ENCODE results near the gene TMEM255B.

TMEM255B gene

DNA sequence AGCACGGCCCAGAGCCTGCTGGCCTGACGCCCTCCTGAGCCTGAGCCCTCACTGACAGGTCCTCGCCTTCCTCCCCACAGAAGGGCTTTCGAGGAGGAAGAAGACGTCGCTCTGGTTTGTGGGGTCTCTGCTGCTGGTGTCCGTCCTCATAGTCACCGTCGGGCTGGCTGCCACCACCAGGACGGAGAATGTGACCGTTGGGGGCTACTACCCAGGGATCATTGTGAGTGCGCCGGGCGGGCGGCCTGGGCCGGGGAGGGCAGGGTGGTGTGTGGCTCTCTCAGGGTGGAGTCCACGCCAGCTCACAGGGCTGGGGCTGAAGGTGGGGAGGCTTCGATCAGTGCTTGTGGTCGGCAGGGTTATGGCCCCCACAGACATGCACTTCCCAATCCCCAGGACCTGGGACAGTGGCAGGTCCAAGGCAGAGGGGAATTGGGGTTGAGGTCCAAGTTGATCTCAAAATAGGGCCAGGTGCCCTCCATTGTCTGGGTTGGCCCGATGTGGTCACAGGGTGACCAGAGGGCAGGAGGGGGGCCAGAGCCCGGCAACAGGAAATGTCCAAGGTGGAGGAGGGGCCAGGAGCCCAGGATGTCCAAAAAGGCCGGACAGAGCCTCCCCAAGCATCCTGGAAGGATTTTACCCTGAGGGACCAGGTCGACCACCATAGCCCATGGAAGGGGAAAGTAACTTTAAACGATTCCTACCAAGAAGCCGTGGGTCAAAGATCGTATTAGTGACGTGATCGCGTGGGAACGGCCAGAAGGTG, 7.2 kb downstream of the TMEM255B start:
- no peak for DNase-seq

DNA sequence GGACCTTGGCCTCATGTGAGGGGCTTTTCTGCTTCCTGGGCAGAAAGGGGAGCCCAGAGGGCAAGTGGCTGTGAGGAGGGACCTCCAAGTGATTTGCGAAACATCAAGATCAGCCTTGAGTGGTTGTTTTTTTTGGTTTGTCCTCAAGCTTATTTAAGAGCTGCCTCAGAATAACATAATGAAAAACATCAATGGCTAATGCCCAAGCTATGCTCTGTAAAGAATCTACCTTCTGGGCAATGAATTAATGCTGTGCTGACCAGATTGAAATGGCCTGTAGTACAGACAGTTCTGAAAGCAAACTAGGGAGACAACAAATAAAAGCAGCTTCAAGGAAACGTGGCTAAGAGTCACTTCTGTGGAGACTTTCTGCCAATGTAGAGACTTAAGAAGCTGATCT, 8.3 kb downstream of the TMEM255B start:
- DNase-seq, result no peak

DNA sequence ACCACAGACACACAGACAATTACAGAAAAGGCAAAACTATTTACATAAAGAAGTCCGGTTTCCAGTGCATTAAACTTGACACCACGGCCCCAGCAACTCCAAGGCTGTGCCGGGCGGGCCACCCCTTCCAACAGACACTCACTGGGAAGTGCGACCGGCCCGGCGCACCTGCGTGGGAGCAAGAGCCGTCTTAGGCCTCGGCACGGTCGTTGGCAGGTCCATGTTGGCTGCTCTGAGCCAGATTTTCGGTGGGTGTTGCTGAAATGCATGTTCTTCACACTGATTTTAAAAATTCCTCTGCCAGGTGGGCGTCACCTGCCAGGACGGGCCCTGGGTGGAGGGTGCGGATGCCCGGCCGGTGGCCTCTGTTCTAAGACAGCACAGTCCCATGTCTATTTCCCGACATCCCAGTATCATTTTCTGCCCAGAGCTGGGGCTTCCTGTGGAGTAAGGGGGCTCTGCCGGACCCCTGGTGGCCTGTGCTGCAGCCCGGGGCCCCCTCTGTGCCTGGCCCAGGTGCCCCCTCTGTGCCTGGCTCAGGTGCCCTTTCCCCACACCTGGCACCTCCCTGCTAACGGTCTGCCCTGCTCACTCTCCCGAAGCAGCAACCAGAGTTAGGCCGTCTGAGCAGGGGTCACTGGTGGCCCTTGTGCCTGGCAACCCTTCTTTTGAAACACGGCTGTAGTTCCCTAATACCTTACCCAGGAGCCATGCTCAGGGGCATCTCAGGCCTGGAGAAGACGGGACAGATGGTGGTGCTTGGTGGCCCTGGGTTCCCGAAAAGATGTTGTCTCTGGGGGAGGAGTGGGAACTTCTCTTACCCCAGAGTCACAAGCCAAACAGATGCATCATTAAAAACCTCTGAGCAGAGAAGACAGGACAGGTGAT, 9.2 kb downstream of the TMEM255B start:
- DNase-seq, result no peak

DNA sequence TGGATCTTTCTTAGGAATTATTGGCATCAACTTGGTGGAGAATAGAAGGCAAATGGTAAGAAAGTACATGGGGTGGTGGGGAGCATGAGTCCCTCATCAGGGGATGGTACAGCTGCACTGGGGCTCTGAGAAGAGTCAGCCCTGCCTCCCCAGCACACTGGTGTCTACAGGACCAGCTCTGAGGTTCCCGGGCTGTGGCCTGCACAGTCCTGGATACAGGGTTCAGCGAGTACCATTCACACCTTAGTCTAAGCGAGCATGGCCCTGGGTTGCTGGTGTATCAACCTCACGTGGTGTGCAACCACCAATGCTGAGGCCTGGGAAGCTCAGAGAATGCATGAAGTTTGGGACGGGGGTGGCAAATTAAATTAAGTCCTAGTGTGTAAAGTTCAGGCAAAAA, 10.1 kb downstream of the TMEM255B start:
- no peak for DNase-seq

DNA sequence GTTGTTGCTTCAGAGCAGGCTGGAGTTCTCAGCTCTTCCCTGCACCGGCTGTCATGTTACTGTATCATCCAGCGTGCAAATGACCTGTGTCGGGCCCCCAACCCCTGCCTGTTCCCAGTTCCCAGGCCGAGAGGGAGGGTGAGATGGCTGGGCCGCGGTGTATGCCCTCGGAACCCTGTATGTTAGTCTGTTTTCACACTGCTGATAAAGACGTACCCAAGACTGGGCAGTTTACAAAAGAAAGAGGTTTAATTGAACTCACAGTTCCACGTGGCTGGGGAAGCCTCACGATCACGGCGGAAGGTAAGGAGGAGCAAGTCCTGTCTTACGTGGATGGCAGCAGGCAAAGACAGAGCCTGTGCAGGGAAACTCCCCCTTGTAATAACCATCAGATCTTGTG, 10.9 kb downstream of the TMEM255B start:
- no peak for DNase-seq

DNA sequence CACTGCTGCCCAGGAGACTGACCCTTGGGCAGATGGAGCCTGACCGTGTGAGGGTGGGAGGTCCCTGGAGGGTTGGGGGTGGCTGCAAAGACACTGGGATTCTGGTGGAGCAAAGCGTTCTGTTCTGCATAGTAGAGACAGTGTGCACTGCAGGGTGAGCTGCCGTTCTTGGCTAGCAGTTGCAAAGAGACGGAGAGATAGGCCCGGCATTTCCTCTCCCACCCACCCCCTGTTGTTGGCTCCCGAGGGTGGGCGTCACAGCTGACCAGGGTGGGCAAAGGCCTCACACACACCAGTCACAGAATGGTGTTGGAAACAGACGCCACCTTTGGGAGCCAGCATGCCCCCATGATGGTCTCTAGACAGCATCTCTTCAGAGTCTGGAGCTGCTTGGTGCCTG, 11.4 kb downstream of the TMEM255B start:
- no peak for DNase-seq

DNA sequence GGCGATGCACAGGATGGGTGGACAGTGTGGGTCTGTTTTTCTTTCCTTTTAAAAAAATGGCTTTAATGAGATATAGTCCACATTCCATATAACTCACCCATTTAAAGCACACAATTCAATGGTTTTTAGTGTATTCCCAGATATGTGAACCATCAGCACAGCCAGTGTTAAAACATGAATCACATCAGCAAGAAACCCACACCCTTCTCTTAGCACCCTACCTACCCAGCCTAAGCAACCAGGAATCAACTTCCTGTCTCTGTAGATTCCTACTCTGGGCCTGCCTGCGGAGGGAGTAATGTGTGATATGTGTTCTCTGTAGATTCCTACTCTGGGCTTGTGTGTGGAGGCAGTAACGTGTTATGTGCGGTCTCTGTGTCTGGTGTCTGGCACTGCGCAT, 11.9 kb downstream of the TMEM255B start:
- DNase-seq, result no peak

DNA sequence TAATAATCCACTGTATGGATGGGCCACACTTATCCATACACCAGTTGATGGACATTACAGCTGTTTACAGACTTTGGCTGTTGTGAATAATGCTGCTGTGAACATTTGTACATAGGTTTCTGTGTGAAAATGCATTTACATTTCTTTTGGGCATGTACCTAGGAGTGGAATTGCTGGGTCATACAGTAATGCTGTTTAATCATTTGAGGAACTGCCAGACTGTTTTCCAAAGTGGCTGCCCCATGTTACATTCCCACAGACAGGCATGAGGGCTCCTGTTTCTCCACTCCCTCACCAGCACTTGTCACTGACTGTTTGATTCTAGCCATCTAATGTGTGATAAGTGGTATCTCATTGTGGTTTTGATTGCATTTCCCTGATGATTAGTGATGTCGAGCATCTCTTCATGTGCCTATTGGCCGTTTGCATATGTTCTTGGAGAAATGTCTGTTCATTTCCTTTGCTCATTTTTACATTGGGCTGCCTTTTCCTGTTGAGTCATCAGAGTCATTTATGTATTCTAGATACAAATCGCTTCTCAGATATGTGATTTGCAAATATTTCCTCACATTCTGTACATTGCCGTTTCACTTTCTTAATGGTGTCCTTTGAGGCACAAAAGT, 12.8 kb downstream of the TMEM255B start:
- DNase-seq, result no peak

DNA sequence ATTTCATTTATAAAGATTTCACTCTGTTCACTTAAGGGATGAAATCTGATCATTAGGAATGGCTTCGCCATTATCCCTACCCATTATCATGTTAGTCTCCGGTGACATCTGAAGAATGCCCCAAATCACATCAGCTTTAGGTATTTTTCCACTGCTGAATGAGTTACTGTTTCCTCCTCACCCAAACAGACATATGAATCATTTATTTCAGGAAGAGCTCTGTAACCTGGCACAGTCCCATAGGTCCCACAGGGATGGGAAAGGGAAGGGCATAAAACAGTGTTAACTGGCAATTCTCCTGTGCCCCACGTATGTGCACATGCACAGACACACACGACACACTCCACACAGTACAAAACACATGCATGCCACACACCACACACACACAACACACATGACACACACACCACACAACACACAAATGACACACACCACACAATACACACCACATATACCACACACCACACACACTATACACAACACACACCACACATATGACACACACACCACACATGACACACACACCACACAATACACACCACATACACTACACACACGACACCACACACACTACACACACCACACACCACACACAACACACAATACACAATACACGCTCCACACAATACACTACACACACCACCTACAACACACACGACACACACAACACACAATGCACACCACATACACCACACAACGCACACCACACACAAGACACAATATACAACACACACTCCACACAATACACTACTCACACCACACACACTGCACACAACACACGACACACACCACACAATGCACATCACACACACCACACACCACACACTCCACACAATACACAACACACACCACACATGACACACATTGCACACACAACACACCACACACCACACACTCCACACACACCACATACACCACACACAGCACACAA, 15.4 kb downstream of the TMEM255B start:
- DNase-seq, result no peak

DNA sequence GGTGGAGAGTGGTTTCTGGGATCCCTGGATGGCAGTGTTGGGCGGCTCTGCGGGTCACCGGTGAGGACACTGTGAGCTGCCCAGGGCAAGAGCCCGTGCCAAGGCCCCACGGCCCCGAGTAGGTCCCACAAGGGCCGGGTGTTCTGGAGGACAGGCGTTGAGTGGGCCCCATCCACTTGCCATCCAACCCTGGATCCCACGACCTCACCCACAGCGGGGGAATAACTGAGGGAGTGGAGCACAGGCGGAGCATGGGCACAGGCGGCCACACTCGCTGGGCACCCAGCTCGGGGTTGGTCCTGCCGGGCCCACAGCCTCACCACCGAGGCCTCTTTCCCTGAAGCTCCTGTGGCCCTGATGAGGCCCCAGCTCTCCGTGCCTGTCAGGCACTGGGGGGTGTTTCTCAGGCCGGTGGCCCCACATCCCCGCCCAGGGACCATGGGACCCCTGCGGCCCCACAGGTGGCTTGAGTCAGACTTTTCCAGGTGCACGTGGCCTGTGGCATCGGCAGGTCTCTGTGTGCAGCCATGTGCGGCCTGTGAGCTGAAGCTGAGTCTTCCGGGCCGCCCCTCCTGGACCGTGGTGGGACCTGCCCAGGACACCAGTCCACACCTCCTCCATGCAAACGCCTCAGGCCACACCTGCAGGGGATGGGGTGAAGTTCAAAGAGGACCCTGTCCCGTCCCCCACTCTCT, 16.6 kb downstream of the TMEM255B start:
- DNase-seq, result no peak

DNA sequence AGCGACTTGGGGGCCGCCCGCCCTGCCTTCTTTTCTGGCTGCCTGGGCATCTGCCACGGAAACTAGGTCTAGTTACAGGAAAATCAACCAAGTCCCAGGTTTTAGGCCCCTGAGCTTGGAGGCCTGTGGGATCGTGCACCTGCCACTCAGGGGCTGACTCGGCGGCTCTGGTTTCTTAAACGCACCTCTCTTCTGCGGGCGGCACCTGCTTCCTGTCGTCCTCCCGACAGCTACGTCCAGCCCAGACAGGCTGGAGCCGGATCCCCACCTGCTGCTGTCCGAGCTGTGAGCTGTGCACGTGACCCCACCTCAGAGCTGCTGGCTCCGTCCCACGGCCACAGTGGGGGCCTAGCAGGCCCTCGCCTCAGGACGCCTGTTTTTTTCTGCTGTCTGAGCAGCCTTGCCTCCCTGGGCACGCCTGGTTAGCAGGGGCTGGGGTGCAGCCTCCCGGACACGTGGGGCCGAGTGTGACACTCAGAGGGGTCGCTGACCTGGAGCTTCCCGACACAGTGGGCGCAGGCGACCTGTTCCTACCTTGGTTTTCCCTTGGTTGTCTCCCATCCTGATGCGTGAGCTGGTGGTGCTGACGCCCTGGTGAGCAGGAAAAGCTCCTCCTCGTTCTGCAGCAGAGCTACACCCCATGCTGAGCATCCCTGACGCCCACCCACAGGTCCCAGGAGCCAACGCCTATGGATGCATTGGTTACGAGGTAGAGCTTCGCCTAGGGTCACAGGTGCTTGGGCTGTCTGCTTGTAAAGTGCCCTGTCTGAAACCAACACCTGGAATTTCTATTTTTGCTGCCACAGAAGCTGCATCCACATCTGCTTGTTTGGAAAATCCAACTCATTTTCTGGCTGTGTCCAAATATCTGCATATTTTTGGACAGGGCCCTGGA, 17.5 kb downstream of the TMEM255B start:
- no peak for DNase-seq

DNA sequence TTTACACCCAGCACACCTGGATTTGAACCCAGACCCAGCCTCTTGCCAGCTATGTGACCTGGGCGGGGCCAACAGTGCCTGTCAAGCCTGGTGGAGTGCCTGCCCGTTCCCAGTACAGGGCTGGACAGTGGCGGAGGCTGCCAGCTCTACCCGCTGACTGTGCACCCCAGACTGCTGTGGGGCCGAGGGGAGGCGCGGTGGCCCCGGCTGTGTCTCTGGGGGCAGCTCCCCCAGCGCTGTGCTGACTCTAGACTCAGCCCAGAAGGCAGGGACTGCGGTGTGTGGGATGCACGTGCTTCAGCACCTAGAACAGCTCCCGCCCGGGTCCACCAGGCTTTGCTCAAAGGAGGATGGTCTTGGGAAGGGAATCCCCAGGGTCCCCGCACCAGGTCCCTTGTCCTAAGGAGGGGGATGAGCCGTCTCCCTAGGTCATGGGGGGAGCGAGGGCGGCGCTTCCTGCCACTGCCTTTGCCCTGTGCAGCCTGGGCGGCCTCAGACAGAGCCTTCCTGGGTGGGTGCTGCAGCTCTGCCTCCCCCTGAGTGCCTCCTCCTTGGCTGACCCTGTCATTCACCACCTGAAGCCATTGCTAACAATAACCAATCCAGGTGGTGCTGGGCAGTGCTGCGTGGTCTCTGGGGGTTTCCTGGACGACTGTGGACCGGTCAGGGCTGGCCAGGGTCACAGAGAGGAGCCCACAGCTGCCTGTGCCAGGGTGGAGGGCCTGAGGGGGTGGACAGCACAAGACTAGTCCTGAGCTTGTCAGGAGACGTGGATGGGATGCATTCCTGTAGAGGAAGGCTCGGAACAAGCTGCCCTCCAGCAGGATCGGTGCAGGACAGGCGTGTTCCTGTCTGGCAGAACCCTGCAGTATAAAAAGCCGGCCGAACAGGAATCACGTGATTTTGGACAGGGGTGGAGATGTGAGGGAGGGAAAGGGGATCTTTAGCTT, 18.6 kb downstream of the TMEM255B start:
- no peak for DNase-seq

DNA sequence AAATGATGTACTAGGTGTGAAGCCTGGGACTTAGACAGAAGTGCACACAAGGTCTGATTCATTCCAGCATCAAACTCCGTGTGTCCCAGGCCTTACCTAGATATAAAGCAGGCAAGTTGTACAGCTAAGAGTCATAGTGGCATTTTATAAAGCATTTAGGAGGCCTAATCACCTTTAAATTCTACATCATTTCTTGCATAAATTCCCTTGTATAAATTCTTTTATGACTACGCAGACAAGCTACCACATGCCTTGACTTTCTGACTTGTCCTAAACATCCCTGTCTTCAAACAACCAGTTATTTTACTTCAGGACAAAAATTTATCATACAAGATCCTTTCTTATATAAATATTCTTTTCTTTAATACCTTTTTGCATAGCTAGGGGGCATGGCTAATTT, 22.5 kb downstream of the TMEM255B start:
- no peak for DNase-seq

DNA sequence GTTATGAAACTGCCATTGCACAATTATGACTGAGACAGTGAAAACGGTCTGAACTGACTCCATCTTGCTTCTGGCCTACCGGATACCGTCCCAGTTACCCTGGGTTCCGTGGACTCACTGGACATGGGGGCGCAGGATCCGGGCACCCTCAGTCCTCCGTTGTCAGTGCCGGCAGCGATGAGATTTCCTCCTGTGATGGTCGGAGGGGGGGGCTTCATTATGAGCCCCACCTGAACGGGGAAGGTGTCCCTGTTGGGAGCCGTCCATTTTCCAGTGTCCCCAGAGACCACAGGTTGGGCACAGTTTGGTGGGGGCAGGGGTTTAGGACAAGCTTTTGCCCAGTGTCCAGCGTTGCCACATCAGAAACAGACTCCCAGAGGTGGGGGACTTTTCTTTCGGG, 23.4 kb downstream of the TMEM255B start:
- DNase-seq, result no peak

DNA sequence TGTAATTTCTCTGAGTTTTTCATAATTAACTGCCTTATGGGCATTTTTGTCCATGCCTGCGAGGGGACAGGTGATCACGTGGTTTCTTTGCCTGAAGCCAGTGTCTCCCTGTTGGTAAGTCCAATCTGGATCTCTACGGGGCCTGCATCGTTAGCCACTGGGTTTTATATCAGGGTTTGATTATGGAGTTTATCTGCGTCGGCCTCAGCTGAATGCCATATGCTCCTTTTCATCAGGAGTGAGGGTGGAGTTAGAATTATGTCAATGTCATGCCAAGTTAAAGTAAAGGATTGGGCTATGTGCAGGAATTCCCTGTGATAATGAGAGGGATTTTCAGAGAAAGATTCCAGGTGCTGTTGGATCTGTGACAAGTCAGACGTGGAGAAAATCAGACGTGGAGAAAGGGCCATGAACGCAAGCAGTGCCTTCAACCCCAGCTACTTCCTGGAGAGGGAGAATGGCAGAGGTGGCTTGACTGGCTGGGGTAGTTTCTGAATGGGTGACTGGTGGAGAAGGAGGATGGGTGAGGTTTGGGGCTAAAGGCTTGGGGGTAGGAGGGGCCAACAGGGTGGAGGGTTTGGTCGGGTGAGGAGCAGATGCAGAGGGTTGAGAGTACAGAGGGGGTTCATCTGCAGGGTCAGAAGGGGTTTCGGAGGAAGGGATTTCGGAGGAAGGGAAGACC, 24.3 kb downstream of the TMEM255B start:
- no peak for DNase-seq

DNA sequence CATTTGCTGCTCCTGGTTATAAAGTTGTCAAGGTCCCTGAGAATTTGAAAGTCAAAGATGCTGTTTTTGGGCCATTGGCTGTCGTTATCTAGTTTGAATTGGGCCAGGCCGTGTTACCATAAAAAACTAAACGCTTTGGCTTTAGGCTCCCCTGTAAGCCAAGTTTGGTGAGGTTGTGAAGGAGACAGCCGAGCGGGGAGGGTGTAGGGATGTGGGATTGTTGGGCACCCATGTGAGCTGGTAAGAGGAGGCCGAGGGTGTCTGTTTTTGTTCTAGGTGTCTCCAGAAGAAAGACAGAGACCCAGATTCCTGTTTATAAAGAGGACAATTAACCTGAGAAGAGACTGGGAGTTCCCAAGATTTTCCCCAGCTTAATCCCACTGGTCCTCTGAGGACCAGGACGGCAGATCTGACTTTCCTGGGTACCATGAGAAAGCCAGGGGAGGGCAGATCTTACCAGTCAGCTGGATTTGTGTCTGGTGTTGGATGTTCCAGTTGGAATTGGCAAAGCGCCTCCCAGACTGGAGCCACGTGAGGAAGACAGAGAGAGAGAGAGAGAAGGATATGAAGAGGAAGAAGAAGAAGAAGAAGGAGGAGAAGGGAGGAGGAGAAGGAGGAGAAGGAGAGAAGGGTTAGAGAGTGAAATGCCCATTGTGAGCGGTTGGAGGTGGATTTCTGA, 25.1 kb downstream of the TMEM255B start:
- DNase-seq, result no peak

DNA sequence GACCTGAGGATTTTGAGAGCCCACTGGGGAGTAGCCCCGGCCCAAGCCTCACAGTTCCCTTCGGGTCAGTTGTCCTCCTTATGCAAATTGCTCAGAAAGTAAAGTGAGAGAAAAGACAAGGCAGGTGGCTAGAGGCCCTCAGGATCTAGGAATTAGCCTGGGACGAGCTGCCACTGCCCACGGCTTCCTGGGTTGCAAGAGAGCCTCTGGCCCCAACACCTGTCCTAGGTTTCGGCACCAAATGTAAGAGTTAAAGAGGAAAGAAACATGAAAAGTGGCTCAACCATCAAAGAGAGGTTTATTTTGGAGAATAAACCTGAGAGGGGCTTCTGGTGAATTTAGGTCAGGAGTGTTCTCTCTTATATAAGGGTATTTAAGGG, 25.6 kb downstream of the TMEM255B start:
- no peak for DNase-seq
